ENCODE results near the gene FAM187B.

GRCh38 chr19:35211545-35212230 is 16.9 kb downstream of the FAM187B start:
- TF ChIP-seq CTCF (IDR thresholded peaks at IDR 0.05) (no peak), EZH2 (IDR thresholded peaks at IDR 0.05) (no peak)

Data from neural progenitor cell (in vitro differentiated cells).